ENCODE measurements around the gene XPO4.

DNA sequence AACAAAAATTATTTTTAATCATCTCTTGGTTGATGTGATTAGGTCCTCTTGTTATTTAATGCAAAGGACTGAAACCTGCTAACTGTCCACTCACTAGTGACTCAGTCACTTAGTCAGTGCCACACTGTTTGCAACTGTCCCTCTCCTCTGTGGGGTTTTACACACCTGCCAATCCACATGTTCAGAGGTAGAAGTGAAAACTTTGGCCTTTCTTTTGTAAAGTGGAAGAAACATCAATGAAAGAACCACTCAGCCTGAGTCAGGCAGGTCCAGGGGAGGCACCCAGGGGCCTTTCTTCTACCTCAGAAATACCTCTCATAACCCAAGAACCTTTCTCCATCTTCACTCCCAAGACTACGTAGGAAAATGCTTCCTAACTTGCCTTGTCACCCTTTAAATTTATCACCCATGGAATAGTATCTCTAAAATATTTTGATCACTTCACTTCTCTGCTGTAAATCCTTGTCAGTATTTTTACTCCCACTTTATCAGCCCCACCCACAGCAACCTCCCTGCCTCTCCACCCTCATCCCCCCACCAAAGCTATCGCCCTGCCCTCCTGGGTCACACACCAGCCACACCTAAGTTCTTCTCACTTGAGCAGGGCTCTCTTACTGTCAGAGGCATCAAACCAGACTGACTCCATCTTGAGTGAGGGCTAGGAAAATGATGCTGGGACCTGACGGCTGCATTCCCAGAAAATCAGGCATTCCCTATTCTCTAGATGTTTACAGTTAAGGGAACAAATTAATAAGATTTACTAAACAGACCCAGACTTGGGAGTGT lies 99.2 kb downstream of the XPO4 start:
- no peak for TF ChIP-seq CTCF (IDR thresholded peaks at IDR 0.05)
- no peak for TF ChIP-seq POLR2A (IDR thresholded peaks at IDR 0.05)
